Activated CD4-positive, alpha-beta T cell treated with anti-CD3 and anti-CD28 coated beads, Interleukin-2, amount 50 U/mL, for 48 hours (primary cell): ENCODE measurements around the gene RFLNA.

Experiments used
- DNase-seq, 2 experiments: peaks; one replicate each; pipeline ENCODE4 v3.0.0-alpha.2; 2020

The RFLNA gene

GRCh38 chr12:124361074-124361970 lies 66.4 kb downstream of the RFLNA start:
- DNase-seq: no peak

DNA sequence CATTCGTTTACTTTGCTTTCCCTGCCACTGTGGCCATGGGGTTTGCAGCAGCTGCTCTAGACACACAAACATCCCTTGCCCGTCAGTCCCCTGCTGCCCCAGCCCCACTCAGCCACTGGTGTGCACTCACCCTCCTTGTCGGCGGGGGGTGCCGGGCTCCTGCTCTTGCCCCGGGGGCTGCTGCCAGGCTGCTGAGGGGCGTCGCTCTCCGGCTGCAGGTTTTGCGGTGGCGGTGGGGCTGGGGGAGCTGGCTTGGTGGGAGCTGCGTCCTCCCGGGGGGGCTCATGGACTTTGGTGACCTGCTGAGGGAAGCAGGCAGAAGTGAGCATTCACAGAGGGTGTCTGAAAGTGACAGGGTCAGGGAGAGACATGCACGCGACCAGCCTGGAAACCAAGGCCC lies 67.1 kb downstream of the RFLNA start:
- no peak for DNase-seq

- no peak for DNase-seq
Observed at GRCh38 chr12:124363353-124363965, 68.6 kb downstream of the RFLNA start.

- no peak for DNase-seq
Observed at GRCh38 chr12:124364543-124364942, 69.7 kb downstream of the RFLNA start.
